ENCODE data around the gene FOXP1.

- TF ChIP-seq CTCF (conservative IDR thresholded peaks at IDR 0.05; ENCODE audit: low read depth, low read length) (no peak), EZH2 (IDR thresholded peaks at IDR 0.05; ENCODE audit: borderline replicate concordance, low read depth, low read length, poor library complexity, severe bottlenecking) (no peak)
Measured at GRCh38 chr3:71140477-71140876, 443.1 kb downstream of the FOXP1 start.
